Stimulated activated CD4-positive, alpha-beta T cell treated with anti-CD3 and anti-CD28 coated beads, Interleukin-2, amount 100 ng/mL, for 48 hours (primary cell): ENCODE results near the gene FGF11.
"Not testable (repeated sequence)": the region's sequence is repeated elsewhere in the genome, so short reads cannot be mapped to it uniquely, and the experiment has no call there.

Experiments used
- DNase-seq, 2 donors: peaks; one replicate each; pipeline ENCODE4 v3.0.0-alpha.2; 2020

The FGF11 gene

DNA sequence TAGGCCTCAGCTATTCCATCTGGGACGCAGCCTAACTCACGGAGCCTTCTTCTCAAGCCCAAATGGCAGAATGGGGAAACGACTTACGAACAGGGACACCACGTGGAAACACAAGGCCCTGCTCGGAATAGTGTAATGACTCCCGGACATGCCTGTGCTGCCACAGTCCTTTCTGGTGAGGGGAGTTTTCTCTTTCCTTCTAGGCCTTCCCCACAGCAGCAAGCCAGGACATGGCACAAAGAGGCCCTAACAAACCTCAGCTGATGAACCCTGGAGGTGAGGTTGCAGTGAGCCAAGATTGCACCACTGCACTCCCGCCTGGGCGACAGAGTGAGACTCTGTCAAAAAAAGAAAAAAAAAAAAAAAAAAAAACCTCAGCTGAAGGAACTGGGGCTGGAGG, 24.8 kb downstream of the FGF11 start:
- no peak for DNase-seq

DNA sequence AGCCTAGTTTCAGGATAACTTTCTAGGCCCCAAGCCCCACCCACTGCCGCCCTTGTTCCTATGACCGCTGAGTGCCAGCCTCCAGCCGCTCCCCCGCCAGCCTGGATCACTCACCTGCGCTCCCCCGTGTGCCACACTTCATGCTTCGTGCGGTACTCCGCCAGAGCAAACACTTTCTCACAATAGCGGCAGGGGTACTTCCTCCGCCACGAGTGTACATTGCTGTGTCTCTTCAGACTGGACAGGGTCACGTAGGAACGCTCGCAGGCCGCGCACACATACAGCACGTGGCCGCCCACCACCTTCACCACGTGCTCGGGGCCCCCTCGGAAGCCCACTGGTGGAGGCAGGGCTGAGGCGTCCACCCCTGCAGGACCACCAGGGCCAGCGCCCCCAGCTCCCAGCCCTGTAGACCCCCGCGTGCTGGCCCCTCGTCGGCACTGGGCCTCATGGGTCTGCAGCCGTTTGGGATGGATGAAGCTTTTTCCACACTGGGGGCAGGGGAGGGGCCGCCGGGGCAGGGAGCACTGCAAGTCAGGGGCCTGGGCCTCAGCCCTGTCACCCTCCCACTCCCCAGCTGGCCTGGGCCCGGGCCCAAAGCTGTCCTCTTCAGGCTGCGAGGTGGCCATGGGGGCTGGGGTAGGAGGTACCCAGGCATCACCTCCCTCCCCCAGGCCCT, 26.4 kb downstream of the FGF11 start:
- no peak for DNase-seq

- no peak for DNase-seq
Observed at GRCh38 chr17:7466318-7466638, 27.0 kb downstream of the FGF11 start.

- no peak for DNase-seq
Observed at GRCh38 chr17:7466639-7467341, 27.5 kb downstream of the FGF11 start.

DNA sequence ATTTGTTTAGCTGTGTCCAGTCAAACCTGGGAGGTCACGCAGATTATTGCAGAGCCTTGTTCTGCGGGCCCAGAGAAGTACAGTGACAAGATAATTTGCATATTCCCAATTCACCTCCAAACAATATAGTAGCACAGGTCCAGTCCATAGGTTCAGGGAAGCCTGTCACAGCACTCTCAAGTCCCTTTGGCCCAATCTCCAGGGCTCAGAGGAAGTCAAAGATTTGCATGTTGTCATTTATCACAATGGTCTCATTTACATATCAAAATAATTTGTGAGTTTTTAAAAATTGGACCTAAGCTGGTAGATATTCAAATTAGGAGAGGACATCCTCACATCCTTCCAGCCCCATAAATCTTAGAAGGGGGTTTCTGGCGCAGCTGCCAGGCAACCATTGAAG, 28.2 kb downstream of the FGF11 start:
- no peak for DNase-seq

- DNase-seq = no peak
Observed at GRCh38 chr17:7468290-7468689, 29.0 kb downstream of the FGF11 start.

DNA sequence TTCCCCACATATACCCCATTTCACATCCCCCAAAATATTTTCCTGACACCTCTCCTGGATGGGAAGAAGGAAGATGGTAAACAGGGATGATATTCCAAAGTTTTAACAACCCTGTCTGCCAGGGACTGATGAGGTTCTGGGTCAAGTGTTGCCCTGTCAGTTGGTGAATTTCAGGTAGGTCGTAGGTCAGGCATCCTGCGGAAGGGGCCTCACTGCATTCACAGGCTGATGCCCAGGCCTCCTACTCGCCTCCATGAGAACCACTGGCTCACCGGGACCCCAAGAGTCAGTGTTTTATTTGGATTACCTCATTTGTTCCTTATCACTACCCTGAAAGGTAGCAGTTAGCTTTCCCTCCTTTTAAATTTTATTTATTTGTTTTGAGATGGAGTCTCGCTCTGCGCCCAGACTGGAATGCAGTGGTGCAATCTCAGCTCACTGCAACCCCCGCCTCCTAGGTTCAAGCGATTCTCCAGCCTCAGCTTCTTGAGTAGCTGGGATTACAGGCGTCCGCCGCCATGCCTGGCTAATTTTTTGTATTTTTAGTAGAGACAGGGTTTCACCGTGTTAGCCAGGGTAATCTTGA, 29.6 kb downstream of the FGF11 start:
- DNase-seq = no peak

DNA sequence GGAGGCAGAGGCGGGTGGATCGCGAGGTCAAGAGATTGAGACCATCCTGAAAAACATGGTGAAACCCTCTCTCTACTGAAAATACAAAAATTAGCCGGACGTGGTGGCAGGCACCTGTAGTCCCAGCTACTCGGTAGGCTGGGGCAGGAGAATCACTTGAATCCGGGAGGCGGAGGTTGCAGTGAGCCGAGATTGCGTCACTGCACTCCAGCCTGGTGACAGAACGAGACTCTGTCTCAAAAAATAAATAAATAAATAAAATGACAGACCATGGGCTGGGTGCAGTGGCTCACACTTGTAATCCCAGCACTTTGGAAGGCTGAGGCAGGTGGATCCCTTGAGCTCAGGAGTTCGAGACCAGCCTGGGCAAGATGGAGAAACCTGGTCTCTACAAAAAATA, 30.5 kb downstream of the FGF11 start:
- not testable (repeated sequence) for DNase-seq

- not testable (repeated sequence) for DNase-seq
Observed at GRCh38 chr17:7470457-7470973, 31.2 kb downstream of the FGF11 start.

GRCh38 chr17:7471729-7472128, 32.4 kb downstream of the FGF11 start:
- no peak for DNase-seq

DNA sequence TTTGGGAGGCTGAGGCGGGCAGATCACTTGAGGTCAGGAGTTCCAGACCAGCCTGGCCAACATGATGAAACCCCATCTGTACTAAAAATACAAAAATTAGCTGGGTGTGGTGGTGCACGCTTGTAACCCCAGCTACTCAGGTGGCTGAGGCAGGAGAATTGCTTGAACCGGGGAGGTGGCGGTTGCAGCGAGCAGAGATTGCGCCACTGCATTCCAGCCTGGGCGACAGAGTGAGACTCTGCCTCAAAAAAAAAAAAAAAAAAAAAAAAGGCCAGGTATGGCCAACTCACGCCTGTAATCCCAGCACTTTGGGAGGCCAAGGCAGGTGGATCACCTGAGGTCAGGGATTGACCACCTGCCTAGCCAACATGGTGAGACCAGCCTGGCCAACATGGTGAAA, 35.5 kb downstream of the FGF11 start:
- not testable (repeated sequence) for DNase-seq

DNA sequence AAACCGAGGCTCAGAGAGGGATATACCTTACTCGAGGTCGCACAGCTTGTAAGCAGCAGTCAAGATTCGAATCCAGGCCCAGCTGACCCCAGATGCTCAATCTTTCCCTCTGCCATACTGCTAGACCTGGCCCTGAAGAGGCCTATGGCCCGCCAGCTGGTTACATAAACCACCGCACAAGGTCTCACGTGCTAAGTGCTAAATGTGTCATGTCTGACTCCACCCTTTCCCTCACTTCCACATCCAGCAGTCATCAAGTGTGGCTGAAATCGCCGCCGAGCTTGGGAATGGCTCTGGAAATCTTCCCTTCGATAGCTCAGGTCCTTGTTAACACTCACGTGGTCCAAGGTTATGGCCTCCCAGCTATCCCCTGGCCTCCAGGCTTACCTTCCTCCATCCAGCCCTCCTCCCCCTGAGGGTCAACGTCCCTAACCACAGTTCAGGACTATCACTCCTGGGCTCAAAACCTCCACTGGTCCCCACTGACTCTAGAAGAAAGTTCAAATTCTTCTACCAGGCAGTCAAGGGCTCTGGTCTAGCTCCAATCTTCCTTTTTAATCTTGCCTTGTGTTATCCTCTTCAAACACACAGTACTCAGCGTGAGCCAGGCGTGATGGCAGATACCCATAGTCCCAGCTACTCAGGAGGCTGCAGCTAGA, 36.6 kb downstream of the FGF11 start:
- DNase-seq = no peak

- DNase-seq = no peak
Observed at GRCh38 chr17:7476494-7476893, 37.2 kb downstream of the FGF11 start.

GRCh38 chr17:7476951-7477350, 37.6 kb downstream of the FGF11 start:
- DNase-seq = no peak

DNA sequence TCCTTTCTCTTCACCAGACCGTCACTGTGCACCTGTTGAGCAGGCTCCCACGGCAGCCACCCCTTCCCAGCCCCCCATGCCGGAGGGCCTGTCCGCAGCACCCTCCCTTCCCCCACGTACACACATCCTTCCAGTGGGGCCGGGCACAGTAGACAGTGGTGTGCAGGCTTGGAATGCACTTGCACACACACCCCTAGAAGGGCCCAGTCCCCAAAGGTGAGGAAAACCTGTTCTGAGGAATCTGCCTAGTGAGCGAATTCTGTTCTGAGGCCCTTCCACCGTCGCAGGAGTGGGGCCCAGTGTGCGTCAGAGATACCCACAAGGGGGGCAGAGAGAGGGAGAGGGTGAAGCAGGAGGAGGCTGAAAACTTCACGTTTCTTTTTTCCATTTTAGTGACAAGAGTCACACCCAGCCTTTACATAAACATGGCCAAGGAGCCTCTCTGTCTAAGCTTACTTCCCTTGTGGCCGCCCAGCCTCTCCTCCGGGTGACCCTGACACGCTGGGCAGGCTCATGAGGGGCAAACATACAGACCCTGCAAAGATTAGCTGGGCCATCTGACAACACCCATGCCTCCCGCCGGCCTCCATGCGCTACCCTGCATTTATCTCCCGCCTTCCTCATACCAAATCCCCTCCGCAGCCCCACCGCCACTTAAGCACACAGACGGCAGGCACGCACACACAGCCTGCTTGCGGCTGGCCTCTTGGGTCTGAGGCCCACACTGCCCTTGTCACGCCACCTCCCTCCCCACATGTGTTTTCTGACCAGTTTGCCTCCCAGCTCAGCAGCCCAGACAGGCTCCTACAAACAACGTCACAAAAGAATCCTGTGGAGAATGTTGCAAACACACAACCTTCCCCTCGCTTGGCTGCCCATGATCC, 38.3 kb downstream of the FGF11 start:
- no peak for DNase-seq

- DNase-seq = peak in 1 of 2 donors; percentile 38
Observed at GRCh38 chr17:7478276-7479212, 39.2 kb downstream of the FGF11 start.

DNA sequence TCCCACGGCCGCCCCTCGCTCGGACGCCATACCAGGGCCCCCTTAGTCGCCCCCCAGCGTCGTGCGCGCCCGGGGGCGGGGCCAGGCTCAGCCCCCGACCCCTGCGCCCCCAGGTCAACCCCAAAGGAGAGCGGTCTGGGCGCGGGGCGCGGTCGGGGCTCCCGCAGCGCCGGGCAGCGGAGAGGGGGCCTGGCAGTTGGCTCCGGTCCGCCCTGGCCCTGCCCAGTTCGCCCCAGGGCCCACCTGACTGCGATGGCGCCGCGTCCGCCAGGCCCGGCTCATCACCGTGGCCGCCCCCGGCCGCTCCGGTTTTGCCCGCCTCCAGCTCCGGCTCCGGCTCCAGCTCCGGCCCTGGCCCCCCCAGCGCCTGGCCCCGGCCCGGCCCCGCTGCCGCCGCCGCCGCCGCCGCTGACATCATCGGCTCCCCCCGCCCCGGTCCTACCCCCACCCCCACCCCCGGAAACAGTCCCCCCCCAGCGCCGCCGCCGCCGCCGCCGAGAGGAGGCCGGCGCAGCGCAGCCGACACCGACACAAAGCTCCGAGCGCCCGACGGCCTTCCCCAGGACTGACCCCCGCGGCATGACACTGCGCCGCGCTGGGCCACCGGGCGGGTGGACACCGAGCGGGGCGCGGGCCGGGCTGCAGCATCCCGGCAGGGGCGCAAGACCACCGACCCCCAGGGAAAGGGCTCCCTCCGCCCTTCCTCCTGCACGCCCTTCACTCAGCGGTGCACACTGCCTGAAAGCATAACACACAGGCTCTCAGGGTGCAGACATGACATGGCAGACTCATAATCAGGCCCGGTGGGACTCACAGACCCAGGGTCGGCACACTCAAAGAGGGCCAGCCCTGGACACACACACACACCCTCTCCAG, 40.1 kb downstream of the FGF11 start, which contains the start of gene ZBTB4:
Gene ZBTB4, minus strand, starts transcription at position 419 of the 876 bp plus-strand sequence. CDS start 12,830 bp downstream, outside the sequence.
- peak; percentile 36 to 46 for DNase-seq

DNA sequence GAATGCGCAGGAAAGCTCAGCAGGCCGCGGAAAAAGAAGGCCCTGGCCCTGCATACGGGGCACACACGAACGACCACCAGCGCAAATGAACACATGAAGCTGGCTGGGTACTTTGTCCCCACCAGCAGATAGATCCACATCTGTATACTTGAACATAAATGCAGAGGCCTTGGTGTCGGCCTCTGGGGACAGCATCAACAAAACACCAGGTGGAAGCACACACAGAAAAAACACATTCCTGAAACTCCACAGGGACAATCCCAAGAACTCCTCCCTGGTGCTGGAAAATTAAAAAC, 40.7 kb downstream of the FGF11 start:
- DNase-seq = no peak

- not testable (repeated sequence) for DNase-seq
Observed at GRCh38 chr17:7481275-7481674, 42.0 kb downstream of the FGF11 start, which contains the start of gene SLC35G6. TSS of gene SLC35G6 (plus strand) at chr17:7481446. CDS start at chr17:7481517, 71 bp downstream.
